Stomach smooth muscle (tissue), 2 donors: ENCODE measurements around the gene TFAM.

ENCODE experiments used
- H3K27ac ChIP-seq: one replicate; pipeline ENCODE4 v1.7.0; 2013; ENCODE audit warnings: mild to moderate bottlenecking, low read length, inconsistent platforms
- H3K27me3 ChIP-seq, 2 donors: one replicate each; pipeline ENCODE4 v1.7.0; 2013; ENCODE audit warnings: low read length in 2 of 2; ENCODE audit not compliant: insufficient read depth in 2 of 2, control insufficient read depth in 1 of 2
- H3K36me3 ChIP-seq, 2 donors: one replicate each; pipeline ENCODE4 v1.7.0; 2013; ENCODE audit warnings: low read length in 2 of 2; ENCODE audit not compliant: control insufficient read depth in 2 of 2, insufficient read depth in 2 of 2
- H3K4me1 ChIP-seq: one replicate; pipeline ENCODE4 v1.7.0; 2013; ENCODE audit warnings: low read length; ENCODE audit not compliant: control insufficient read depth, insufficient read depth
- H3K4me3 ChIP-seq, 2 donors: one replicate each; pipeline ENCODE4 v1.7.0; 2013; ENCODE audit warnings: low read length in 2 of 2
- H3K9ac ChIP-seq, 2 donors: one replicate each; pipeline ENCODE4 v1.7.0; 2013; ENCODE audit warnings: low read length in 2 of 2, mild to moderate bottlenecking in 1 of 2
- H3K9me3 ChIP-seq, 2 donors: one replicate each; pipeline ENCODE4 v1.7.0; 2013; ENCODE audit warnings: low read length in 2 of 2; ENCODE audit not compliant: control insufficient read depth in 2 of 2
- donor health status: healthy.
- donor health status: Pancreatic carcinoma.

Gene TFAM

GRCh38 chr10:58373442-58373827 lies 11.8 kb upstream of the TFAM start:
- H3K4me1 ChIP-seq: no peaks in the 10 kb centered on the region
- no peak overlapping the region for H3K9ac ChIP-seq
- no peak overlapping the region for H3K4me3 ChIP-seq
- H3K9me3 ChIP-seq: no peaks in the 10 kb centered on the region
- H3K27ac ChIP-seq: no peak overlapping the region
- no peaks in the 10 kb centered on the region for H3K36me3 ChIP-seq
- no peaks in the 10 kb centered on the region for H3K27me3 ChIP-seq

GRCh38 chr10:58382489-58382995 lies 2.7 kb upstream of the TFAM start:
- Histone ChIP-seq H3K4me3 (no peak overlapping the region), H3K9ac (no peak overlapping the region), H3K4me1 (peaks cover 3% of the 10 kb centered on the region), H3K36me3 (no peaks in the 10 kb centered on the region), H3K27me3 (no peaks in the 10 kb centered on the region), H3K9me3 (no peaks in the 10 kb centered on the region), H3K27ac (no peak overlapping the region)

- Histone ChIP-seq H3K4me3 (peak overlapping the region; percentile 78 to 89), H3K4me1 (peaks cover 3% of the 10 kb centered on the region), H3K9ac (peak overlapping the region in 1 of 2 donors; percentile 98), H3K9me3 (no peaks in the 10 kb centered on the region), H3K36me3 (peaks cover 3 to 9% of the 10 kb centered on the region in 2 donors), H3K27ac (peak overlapping the region; percentile 85), H3K27me3 (no peaks in the 10 kb centered on the region)
Observed at GRCh38 chr10:58384095-58384494, 1.1 kb upstream of the TFAM start.

- Histone ChIP-seq H3K9ac (peak overlapping the region; percentile 86 to 98), H3K4me3 (peak overlapping the region; percentile 78 to 89), H3K27ac (peak overlapping the region; percentile 85), H3K27me3 (no peaks in the 10 kb centered on the region), H3K9me3 (no peaks in the 10 kb centered on the region), H3K36me3 (peaks cover 6 to 13% of the 10 kb centered on the region in 2 donors), H3K4me1 (peaks cover 3% of the 10 kb centered on the region)
Observed at GRCh38 chr10:58384544-58384998, 639 bp upstream of the TFAM start.

- peaks cover 8 to 21% of the 10 kb centered on the region in 2 donors for H3K36me3 ChIP-seq
- peak overlapping the region; percentile 85 for H3K27ac ChIP-seq
- peak overlapping the region; percentile 89 to 98 for H3K4me3 ChIP-seq
- peaks cover 3% of the 10 kb centered on the region for H3K4me1 ChIP-seq
- no peaks in the 10 kb centered on the region for H3K27me3 ChIP-seq
- peak overlapping the region; percentile 89 to 98 for H3K9ac ChIP-seq
- H3K9me3 ChIP-seq: no peaks in the 10 kb centered on the region
Observed at GRCh38 chr10:58385784-58386112, 538 bp downstream of the TFAM start.

- peaks cover 3% of the 10 kb centered on the region for H3K4me1 ChIP-seq
- H3K9ac ChIP-seq: no peak overlapping the region
- no peaks in the 10 kb centered on the region for H3K9me3 ChIP-seq
- H3K27ac ChIP-seq: no peak overlapping the region
- H3K4me3 ChIP-seq: no peak overlapping the region
- no peaks in the 10 kb centered on the region for H3K27me3 ChIP-seq
- H3K36me3 ChIP-seq: peaks cover 10 to 25% of the 10 kb centered on the region in 2 donors
Observed at GRCh38 chr10:58389024-58389423, 3.8 kb downstream of the TFAM start.

GRCh38 chr10:58393317-58393716 lies 8.1 kb downstream of the TFAM start:
- Histone ChIP-seq H3K4me1 (no peaks in the 10 kb centered on the region), H3K4me3 (no peak overlapping the region), H3K36me3 (peaks cover 20 to 38% of the 10 kb centered on the region in 2 donors), H3K9ac (no peak overlapping the region), H3K27ac (no peak overlapping the region), H3K27me3 (no peaks in the 10 kb centered on the region), H3K9me3 (no peaks in the 10 kb centered on the region)

GRCh38 chr10:58394471-58394870 lies 9.3 kb downstream of the TFAM start:
- Histone ChIP-seq H3K9ac (no peak overlapping the region), H3K4me1 (no peaks in the 10 kb centered on the region), H3K27ac (no peak overlapping the region), H3K27me3 (no peaks in the 10 kb centered on the region), H3K36me3 (peaks cover 16 to 29% of the 10 kb centered on the region in 2 donors), H3K4me3 (no peak overlapping the region), H3K9me3 (no peaks in the 10 kb centered on the region)

- Histone ChIP-seq H3K9ac (no peak overlapping the region), H3K36me3 (peaks cover 13 to 20% of the 10 kb centered on the region in 2 donors), H3K27ac (no peak overlapping the region), H3K9me3 (no peaks in the 10 kb centered on the region), H3K4me1 (no peaks in the 10 kb centered on the region), H3K27me3 (no peaks in the 10 kb centered on the region), H3K4me3 (no peak overlapping the region)
Observed at GRCh38 chr10:58396057-58396456, 10.8 kb downstream of the TFAM start.

- Histone ChIP-seq H3K27ac (no peak overlapping the region), H3K9ac (no peak overlapping the region), H3K9me3 (no peaks in the 10 kb centered on the region), H3K4me1 (no peaks in the 10 kb centered on the region), H3K4me3 (no peak overlapping the region), H3K27me3 (no peaks in the 10 kb centered on the region), H3K36me3 (peaks cover 11 to 17% of the 10 kb centered on the region in 2 donors)
Observed at GRCh38 chr10:58397830-58398229, 12.6 kb downstream of the TFAM start.

GRCh38 chr10:58399410-58399809 lies 14.2 kb downstream of the TFAM start:
- Histone ChIP-seq H3K27ac (no peak overlapping the region), H3K4me3 (no peak overlapping the region), H3K9ac (no peak overlapping the region), H3K4me1 (no peaks in the 10 kb centered on the region), H3K27me3 (no peaks in the 10 kb centered on the region), H3K9me3 (no peaks in the 10 kb centered on the region), H3K36me3 (peaks cover 11 to 15% of the 10 kb centered on the region in 2 donors)
